ENCODE data around the gene HSD17B2. TPM values are rescaled to one million over a fixed set of nuclear protein-coding genes. Genes with fewer than 3 reads are reported as not detected.
A peak's percentile ranks its signal among the peaks of the same experiment; 100 is the strongest.

The HSD17B2 gene
- total and polyA plus RNA-seq, 4 donors: 47.7 to 126 (median 103) TPM

GRCh38 chr16:82037666-82038065 lies 2.6 kb downstream of the HSD17B2 start (continued):
- TF ChIP-seq CTCF (IDR thresholded peaks at IDR 0.05; ENCODE audit: low read depth, low read length, missing input control) (no peak), JUND (IDR thresholded peaks at IDR 0.05) (no peak), HNF4A (conservative IDR thresholded peaks at IDR 0.05) (no peak), GABPA (IDR thresholded peaks at IDR 0.05 in 1 of 2, conservative IDR thresholded peaks at IDR 0.05 in 1 of 2) (no peak), EGR1 (IDR thresholded peaks at IDR 0.05; ENCODE audit: low read depth in 2 of 2) (no peak)

GRCh38 chr16:82040296-82040695 lies 5.2 kb downstream of the HSD17B2 start:
- Histone ChIP-seq H3K36me3 (ENCODE audit: control insufficient read depth in 4 of 4, insufficient read depth in 3 of 4, low read depth in 1 of 4, low read length in 3 of 4) (no peaks in the 10 kb centered on the region), H3K4me1 (ENCODE audit: control insufficient read depth in 4 of 4, insufficient read depth in 4 of 4, low read length in 3 of 4) (peaks cover 7 to 30% (median 12%) of the 10 kb centered on the region in 4 donors), H3K9ac (ENCODE audit: low read depth in 1 of 2, low read length in 2 of 2) (no peak overlapping the region), H3K9me3 (ENCODE audit: control insufficient read depth in 4 of 4, low read length in 3 of 4) (no peaks in the 10 kb centered on the region), H3K27me3 (ENCODE audit: control insufficient read depth in 4 of 4, insufficient read depth in 4 of 4, low read length in 3 of 4) (no peaks in the 10 kb centered on the region), H3K27ac (ENCODE audit: low read depth in 1 of 2, low read length in 2 of 2) (no peak overlapping the region), H3K4me3 (ENCODE audit: low read depth in 1 of 3, low read length in 3 of 3) (no peak overlapping the region)
- no peak for TF ChIP-seq CTCF (IDR thresholded peaks at IDR 0.05; ENCODE audit: low read depth, low read length, missing input control)
- no peak for TF ChIP-seq FOXA1 (IDR thresholded peaks at IDR 0.05)
- TF ChIP-seq FOXA2 (IDR thresholded peaks at IDR 0.05): peak; percentile 5
- no peak for TF ChIP-seq NR2F2 (IDR thresholded peaks at IDR 0.05)
- TF ChIP-seq GABPA (IDR thresholded peaks at IDR 0.05 in 1 of 2, conservative IDR thresholded peaks at IDR 0.05 in 1 of 2): no peak
- TF ChIP-seq HNF4A (conservative IDR thresholded peaks at IDR 0.05): no peak
- no peak for TF ChIP-seq ZBTB33 (IDR thresholded peaks at IDR 0.05)
- no peak for TF ChIP-seq YY1 (IDR thresholded peaks at IDR 0.05)
- WGBS: 40% methylated on average over 3 of the region's 3 CpGs
- no peak for DNase-seq (ENCODE audit: low spot score)

GRCh38 chr16:82041542-82041941 lies 6.5 kb downstream of the HSD17B2 start:
- no peaks in the 10 kb centered on the region for H3K36me3 ChIP-seq (ENCODE audit: control insufficient read depth in 4 of 4, insufficient read depth in 3 of 4, low read depth in 1 of 4, low read length in 3 of 4)
- 78% methylated on average over 4 of the region's 4 CpGs for WGBS
- no peaks in the 10 kb centered on the region for H3K9me3 ChIP-seq (ENCODE audit: control insufficient read depth in 4 of 4, low read length in 3 of 4)
- no peak overlapping the region for H3K27ac ChIP-seq (ENCODE audit: low read depth in 1 of 2, low read length in 2 of 2)
- no peaks in the 10 kb centered on the region for H3K27me3 ChIP-seq (ENCODE audit: control insufficient read depth in 4 of 4, insufficient read depth in 4 of 4, low read length in 3 of 4)
- H3K4me3 ChIP-seq (ENCODE audit: low read depth in 1 of 3, low read length in 3 of 3): no peak overlapping the region
- no peak overlapping the region for H3K9ac ChIP-seq (ENCODE audit: low read depth in 1 of 2, low read length in 2 of 2)
- TF ChIP-seq EGR1 (IDR thresholded peaks at IDR 0.05; ENCODE audit: low read depth in 2 of 2) (no peak), MAX (IDR thresholded peaks at IDR 0.05) (no peak), YY1 (IDR thresholded peaks at IDR 0.05) (no peak), FOXA2 (IDR thresholded peaks at IDR 0.05) (no peak), CTCF (IDR thresholded peaks at IDR 0.05; ENCODE audit: low read depth, low read length, missing input control) (no peak), GABPA (IDR thresholded peaks at IDR 0.05 in 1 of 2, conservative IDR thresholded peaks at IDR 0.05 in 1 of 2) (no peak)
- DNase-seq (ENCODE audit: low spot score): no peak
- H3K4me1 ChIP-seq (ENCODE audit: control insufficient read depth in 4 of 4, insufficient read depth in 4 of 4, low read length in 3 of 4): peaks cover 9 to 42% (median 20%) of the 10 kb centered on the region in 4 donors
